Testis (tissue), 3 donors: ENCODE results near the gene RAB3GAP2. TPM values are rescaled to one million over a fixed set of nuclear protein-coding genes. Genes with fewer than 3 reads are reported as not detected.
A peak's percentile ranks its signal among the peaks of the same experiment; 100 is the strongest.

ENCODE experiments used
- DNase-seq: peaks from one replicate; pipeline ENCODE4 v3.0.0-alpha.2; 2019
- H3K27ac ChIP-seq, 2 donors: fragments of 200-600 bp; sonication (generic); one replicate each; pipeline ENCODE4 v1.5.1; 2019
- H3K27me3 ChIP-seq: fragments of 200-600 bp; sonication (generic); one replicate; pipeline ENCODE4 v1.5.1; 2019
- H3K36me3 ChIP-seq: fragments of 200-600 bp; sonication (generic); one replicate; pipeline ENCODE4 v1.5.1; 2017; ENCODE audit warnings: low read depth; ENCODE audit errors: missing control alignments
- H3K4me1 ChIP-seq: fragments of 200-600 bp; sonication (generic); one replicate; pipeline ENCODE4 v1.5.1; 2019
- H3K4me3 ChIP-seq, 2 donors: fragments of 200-600 bp; sonication (generic); one replicate each; pipeline ENCODE4 v1.5.1; 2017 to 2019
- H3K9me3 ChIP-seq: fragments of 200-600 bp; sonication (generic); one replicate; pipeline ENCODE4 v1.5.1; 2017
- POLR2A ChIP-seq: fragments of 450-650 bp; IDR thresholded peaks from one replicate; pipeline ENCODE4 v1.6.1; 2017; ENCODE audit warnings: antibody characterized with exemption, mild to moderate bottlenecking, moderate library complexity
- WGBS, 2 donors: methylation state at CpG; one replicate each; pipeline ENCODE4 v1.1.5; 2018; 5-methylcytosine and 5-hydroxymethylcytosine counted together
- intact Hi-C: fragments of 100-400 bp; cut with DNase I; formaldehyde crosslinking; loops from one replicate; pipeline ENCODE4 v1.15.1; 2023; ENCODE audit warnings: low total_unique reads
- polyA plus RNA-seq: library from polyadenylated mRNA; stranded (reverse); fragments of 350-450 nt; fragmentation: Illumina TruSeq; extraction: RNeasy Lipid Tissue Mini Kit (QIAGEN cat#74804); gene quantifications from one replicate; pipeline ENCODE4 v1.2.3, GENCODE V29; 2014; ENCODE audit warnings: low read depth, low replicate concordance; ENCODE audit not compliant: insufficient read depth
- total RNA-seq, 2 donors: library from RNA; depleted of rRNA; stranded (reverse); fragments of >200 nt; gene quantifications; one replicate each; pipeline ENCODE4 v1.2.3, GENCODE V29; 2016
- TF ChIP-seq, protein P1 (sequence below), 3 experiments: fragments of 450-650 bp in 2 of 3; fragments of 200-600 bp in 1 of 3; sonication (generic) in 1 of 3; IDR thresholded peaks; one replicate each; pipeline ENCODE4 v1.5.1; 2016 to 2019; ENCODE audit warnings: antibody characterized with exemption in 3 of 3, mild to moderate bottlenecking in 2 of 3, moderate library complexity in 1 of 3

RAB3GAP2 gene
- total and polyA plus RNA-seq, 3 donors from 2014 or later: 17.9 to 28.7 (median 24.6) TPM

DNA sequence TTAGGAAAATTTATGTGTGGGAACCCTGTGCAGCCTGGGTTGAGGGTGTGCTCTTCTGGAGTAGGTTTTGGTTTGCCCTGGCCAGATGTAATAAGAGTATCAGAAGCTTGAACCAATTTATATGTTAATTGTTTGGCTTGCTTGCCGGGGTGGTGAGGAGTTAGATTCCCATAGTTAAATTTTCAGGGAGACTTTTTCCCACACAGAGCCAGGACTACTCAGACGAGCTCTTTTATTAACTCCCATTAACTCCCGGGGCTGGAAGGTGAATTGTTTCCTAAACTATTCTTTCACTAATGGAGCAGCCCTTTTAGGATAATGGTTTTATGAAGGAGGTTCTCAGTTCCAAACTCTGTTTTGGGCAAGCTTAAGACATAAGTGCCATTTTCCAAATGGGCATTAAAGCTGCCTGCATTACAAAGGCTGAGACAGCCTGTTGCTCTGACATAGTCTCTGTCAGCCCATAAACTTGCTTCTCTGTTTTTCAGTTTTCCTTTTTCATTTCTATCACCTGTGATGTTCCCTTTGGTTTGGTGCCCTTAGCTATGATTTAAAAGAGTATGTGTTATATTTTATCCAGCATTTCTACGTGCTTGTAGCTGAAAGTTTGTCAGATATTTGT lies 18.0 kb upstream of the RAB3GAP2 start:
- WGBS, 2 donors: 55% methylated on average over 4 of the region's 4 CpGs

DNA sequence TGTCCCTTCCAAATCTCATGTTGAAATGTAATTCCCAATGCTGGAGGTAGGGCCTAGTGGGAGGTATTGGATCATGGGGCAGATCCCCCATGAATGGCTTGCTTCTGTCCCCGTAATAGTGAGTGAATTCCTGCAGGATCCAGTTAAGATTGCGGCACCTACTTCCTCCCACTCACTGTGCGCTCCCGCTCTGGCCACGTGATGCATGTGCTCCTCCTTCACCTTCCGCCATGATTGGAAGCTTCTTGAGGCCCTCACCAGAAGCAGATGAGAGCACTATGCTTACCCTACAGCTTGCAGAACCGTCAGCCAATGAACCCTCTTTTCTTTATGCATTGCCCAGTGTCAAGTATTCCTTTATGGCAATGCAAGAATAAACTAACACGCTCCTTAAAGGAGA lies 14.9 kb upstream of the RAB3GAP2 start:
- Histone ChIP-seq H3K36me3 (no peaks in the 10 kb centered on the region), H3K9me3 (no peaks in the 10 kb centered on the region), H3K4me3 (no peak overlapping the region), H3K27me3 (no peaks in the 10 kb centered on the region), H3K27ac (no peak overlapping the region), H3K4me1 (no peaks in the 10 kb centered on the region)
- peak; percentile 32 for DNase-seq
- intact Hi-C loops: no loop called here
- TF ChIP-seq, protein P1, sequence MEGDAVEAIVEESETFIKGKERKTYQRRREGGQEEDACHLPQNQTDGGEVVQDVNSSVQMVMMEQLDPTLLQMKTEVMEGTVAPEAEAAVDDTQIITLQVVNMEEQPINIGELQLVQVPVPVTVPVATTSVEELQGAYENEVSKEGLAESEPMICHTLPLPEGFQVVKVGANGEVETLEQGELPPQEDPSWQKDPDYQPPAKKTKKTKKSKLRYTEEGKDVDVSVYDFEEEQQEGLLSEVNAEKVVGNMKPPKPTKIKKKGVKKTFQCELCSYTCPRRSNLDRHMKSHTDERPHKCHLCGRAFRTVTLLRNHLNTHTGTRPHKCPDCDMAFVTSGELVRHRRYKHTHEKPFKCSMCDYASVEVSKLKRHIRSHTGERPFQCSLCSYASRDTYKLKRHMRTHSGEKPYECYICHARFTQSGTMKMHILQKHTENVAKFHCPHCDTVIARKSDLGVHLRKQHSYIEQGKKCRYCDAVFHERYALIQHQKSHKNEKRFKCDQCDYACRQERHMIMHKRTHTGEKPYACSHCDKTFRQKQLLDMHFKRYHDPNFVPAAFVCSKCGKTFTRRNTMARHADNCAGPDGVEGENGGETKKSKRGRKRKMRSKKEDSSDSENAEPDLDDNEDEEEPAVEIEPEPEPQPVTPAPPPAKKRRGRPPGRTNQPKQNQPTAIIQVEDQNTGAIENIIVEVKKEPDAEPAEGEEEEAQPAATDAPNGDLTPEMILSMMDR (IDR thresholded peaks at IDR 0.05): no peak
- TF ChIP-seq POLR2A: no peak
- 57 to 75% methylated on average over 8 of the region's 8 CpGs for WGBS, 2 donors

More for the DNA sequence above, 18.0 kb upstream of the RAB3GAP2 start:
- intact Hi-C loops: no loop called here
- DNase-seq: no peak
- TF ChIP-seq POLR2A: no peak
- TF ChIP-seq, protein P1 (IDR thresholded peaks at IDR 0.05): no peak
- H3K9me3 ChIP-seq: no peaks in the 10 kb centered on the region
- no peaks in the 10 kb centered on the region for H3K27me3 ChIP-seq
- no peak overlapping the region for H3K4me3 ChIP-seq
- H3K27ac ChIP-seq: no peak overlapping the region
- no peaks in the 10 kb centered on the region for H3K36me3 ChIP-seq
- no peaks in the 10 kb centered on the region for H3K4me1 ChIP-seq

DNA sequence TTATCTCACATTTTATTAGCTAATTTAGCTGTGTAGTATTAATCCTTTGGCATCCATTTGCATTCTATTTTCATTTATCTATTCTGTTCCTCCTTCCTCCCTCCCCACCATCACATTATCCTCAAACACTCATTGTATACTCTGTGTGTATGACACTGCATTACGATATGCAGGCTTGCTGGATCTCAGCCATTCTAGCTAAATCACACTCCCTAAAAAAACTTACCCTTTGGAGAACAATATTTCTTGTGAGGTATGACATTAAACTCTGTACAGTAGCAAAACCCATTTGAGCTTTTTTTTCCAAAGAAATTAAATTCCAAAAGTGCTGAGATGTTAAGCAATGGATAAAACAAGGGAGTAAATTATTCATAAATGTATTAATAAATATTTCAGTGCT lies 11.4 kb upstream of the RAB3GAP2 start:
- intact Hi-C loops: no loop called here
- H3K36me3 ChIP-seq: no peaks in the 10 kb centered on the region
- H3K27ac ChIP-seq: no peak overlapping the region
- 50 to 66% methylated on average over 1 of the region's 1 CpG for WGBS, 2 donors
- DNase-seq: no peak
- no peak overlapping the region for H3K4me3 ChIP-seq
- no peaks in the 10 kb centered on the region for H3K9me3 ChIP-seq
- TF ChIP-seq POLR2A: no peak
- TF ChIP-seq, protein P1 (IDR thresholded peaks at IDR 0.05): no peak
- no peaks in the 10 kb centered on the region for H3K27me3 ChIP-seq
- H3K4me1 ChIP-seq: no peaks in the 10 kb centered on the region

DNA sequence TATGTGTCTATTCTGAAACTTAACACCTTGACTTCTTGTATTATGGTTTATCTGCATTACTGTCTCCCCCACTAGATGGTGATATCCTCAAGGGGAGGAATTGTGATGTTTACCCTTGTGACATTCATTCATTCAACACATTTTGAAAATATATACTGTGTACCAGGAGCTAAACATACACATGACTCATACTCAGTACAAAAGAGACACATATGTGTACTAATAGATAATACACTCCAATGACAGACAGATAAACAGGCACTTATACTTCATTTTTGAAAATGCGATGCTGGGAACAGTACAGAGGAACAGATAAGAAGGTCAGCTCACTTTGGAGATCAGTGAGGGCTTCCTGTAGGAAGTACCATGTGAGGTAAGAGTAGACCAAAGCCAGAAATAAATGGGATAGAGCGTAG lies 8.9 kb upstream of the RAB3GAP2 start:
- Histone ChIP-seq H3K4me3 (no peak overlapping the region), H3K36me3 (no peaks in the 10 kb centered on the region), H3K9me3 (no peaks in the 10 kb centered on the region), H3K27ac (no peak overlapping the region), H3K4me1 (no peaks in the 10 kb centered on the region), H3K27me3 (no peaks in the 10 kb centered on the region)
- no peak for DNase-seq
- intact Hi-C loops: no loop called here
- TF ChIP-seq POLR2A: no peak
- TF ChIP-seq, protein P1 (IDR thresholded peaks at IDR 0.05): peak in 2 of 3 experiments; percentile 4 to 28
- WGBS, 2 donors: 82 to 91% methylated on average over 2 of the region's 2 CpGs

DNA sequence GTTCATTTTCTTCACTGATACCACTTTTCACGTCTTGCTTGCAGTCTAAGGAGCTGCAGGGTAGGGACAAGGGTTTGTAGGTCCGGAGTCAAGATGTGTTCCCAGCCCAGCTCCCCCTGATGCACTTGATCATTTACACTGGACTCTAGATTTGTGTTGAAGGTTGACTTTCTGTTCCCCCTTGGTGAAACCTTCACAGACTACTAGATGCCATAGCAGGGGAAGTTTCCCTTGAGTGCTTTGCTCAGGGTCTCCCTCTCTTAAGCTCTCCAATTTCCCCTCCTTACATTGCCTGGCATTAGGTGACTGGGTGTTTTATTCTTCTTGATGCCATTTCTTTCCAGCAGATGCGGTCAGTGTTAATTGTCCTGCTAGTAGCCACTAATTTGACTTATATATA lies 8.0 kb upstream of the RAB3GAP2 start:
- TF ChIP-seq POLR2A: no peak
- TF ChIP-seq, protein P1 (IDR thresholded peaks at IDR 0.05): no peak
- no peak overlapping the region for H3K4me3 ChIP-seq
- no peaks in the 10 kb centered on the region for H3K4me1 ChIP-seq
- no peaks in the 10 kb centered on the region for H3K9me3 ChIP-seq
- H3K36me3 ChIP-seq: no peaks in the 10 kb centered on the region
- H3K27ac ChIP-seq: no peak overlapping the region
- intact Hi-C loops: no loop called here
- no peaks in the 10 kb centered on the region for H3K27me3 ChIP-seq
- WGBS, 2 donors: 89 to 93% methylated on average over 3 of the region's 3 CpGs
- no peak for DNase-seq
